Activated naive CD8-positive, alpha-beta T cell (primary cell): ENCODE results near the gene PANK1.

Experiments
- H3K27ac Mint-ChIP-seq: one replicate; pipeline ENCODE4 v1.8.0; 2021; ENCODE audit warnings: mixed read lengths
- H3K27me3 Mint-ChIP-seq: one replicate; pipeline ENCODE4 v1.8.0; 2021; ENCODE audit warnings: mixed read lengths
- H3K36me3 Mint-ChIP-seq: one replicate; pipeline ENCODE4 v1.8.0; 2021; ENCODE audit warnings: mixed read lengths
- H3K4me1 Mint-ChIP-seq: one replicate; pipeline ENCODE4 v1.8.0; 2021; ENCODE audit warnings: low read depth, mixed read lengths
- H3K4me3 Mint-ChIP-seq: one replicate; pipeline ENCODE4 v1.8.0; 2021; ENCODE audit warnings: mild to moderate bottlenecking, mixed read lengths
- H3K9me3 Mint-ChIP-seq: one replicate; pipeline ENCODE4 v1.8.0; 2021; ENCODE audit warnings: low read depth, mixed read lengths

The PANK1 gene

DNA sequence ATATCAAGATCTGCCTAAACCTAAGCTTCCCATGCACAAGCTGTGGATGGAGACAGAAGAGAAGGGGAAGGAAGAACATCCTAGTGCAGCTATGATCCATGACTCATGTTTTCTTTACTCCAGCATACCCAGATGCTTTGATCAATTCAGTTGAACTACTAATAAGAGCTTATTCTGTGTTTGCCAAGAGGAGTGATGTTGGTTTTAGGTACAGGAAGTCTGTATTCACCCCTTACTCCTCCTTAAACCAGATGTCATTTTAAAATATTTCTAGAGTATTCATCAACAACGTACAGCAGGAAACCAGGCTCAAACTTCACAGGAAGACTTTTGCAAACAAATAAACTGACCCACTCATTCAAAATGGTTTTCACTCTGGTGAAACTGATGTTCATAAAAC is 29.2 kb downstream of the PANK1 start:
- H3K27me3 Mint-ChIP-seq, result no peaks in the 10 kb centered on the region
- peaks cover 16% of the 10 kb centered on the region for H3K4me1 Mint-ChIP-seq
- H3K27ac Mint-ChIP-seq, result no peak overlapping the region
- peaks cover 4% of the 10 kb centered on the region for H3K9me3 Mint-ChIP-seq
- peaks cover 3% of the 10 kb centered on the region for H3K36me3 Mint-ChIP-seq
- no peak overlapping the region for H3K4me3 Mint-ChIP-seq

DNA sequence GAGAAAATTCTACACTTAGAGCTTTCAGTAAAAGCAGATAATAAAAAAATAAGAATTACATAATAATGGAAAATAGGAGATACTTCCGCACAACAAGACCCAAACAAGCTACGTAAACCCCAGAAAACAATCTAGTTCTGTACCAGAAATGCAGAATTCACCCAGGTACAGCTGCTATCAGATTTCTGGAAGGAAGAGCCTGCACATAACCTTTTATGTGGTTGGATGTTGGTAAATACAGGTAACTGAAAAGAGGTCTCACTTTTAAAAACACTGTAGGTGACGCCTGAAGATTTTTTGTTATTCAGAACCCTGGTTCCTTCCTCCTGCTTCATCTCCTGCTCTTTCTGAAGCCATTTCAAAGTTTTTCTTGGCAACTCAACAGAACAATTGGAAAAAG is 29.9 kb downstream of the PANK1 start:
- Mint-ChIP-seq H3K27ac (no peak overlapping the region), H3K9me3 (peaks cover 4% of the 10 kb centered on the region), H3K27me3 (no peaks in the 10 kb centered on the region), H3K4me1 (peaks cover 16% of the 10 kb centered on the region), H3K4me3 (no peak overlapping the region), H3K36me3 (peaks cover 3% of the 10 kb centered on the region)

DNA sequence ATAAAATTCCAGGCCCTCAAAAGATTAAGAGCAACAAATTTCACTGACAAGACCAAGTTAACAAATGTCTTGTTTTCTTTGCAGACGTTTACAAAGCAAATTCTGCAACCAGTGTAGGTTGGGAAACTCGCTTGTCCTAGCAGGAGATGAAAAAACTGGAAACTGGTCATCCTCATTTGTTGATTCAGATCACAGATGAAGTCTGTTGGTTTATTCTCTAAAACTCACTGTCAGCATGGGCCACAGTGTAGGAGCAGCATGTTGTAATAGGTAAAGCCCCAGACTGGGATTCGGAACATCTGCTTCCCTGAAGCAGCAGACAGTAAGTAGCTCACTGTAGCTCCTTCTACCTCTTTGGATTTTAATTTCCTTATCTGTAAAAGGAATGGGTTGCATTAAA is 31.5 kb downstream of the PANK1 start:
- H3K27me3 Mint-ChIP-seq, result no peaks in the 10 kb centered on the region
- no peaks in the 10 kb centered on the region for H3K9me3 Mint-ChIP-seq
- H3K4me1 Mint-ChIP-seq, result peaks cover 16% of the 10 kb centered on the region
- peaks cover 5% of the 10 kb centered on the region for H3K36me3 Mint-ChIP-seq
- H3K27ac Mint-ChIP-seq, result no peak overlapping the region
- H3K4me3 Mint-ChIP-seq, result no peak overlapping the region

DNA sequence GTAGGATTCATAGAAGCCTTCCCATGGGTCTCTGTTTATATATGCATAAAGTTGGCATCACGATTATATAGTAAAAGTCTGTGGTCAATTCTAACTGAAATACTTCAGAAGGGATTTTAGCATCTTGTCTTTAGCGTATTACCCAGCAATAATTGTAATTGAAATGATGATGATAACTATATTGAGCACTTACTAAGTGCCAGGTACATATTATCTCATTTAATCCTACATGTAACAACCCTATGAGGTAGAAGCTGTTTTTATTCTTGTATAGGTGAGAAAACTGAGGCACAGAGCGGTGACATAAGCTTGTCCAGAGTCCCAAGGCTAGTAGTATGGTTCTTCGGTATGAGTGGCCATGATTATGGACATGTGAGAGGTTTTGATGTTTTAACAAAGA is 33.8 kb downstream of the PANK1 start:
- H3K4me3 Mint-ChIP-seq, result no peak overlapping the region
- H3K36me3 Mint-ChIP-seq, result peaks cover 5% of the 10 kb centered on the region
- H3K4me1 Mint-ChIP-seq, result peaks cover 16% of the 10 kb centered on the region
- H3K27me3 Mint-ChIP-seq, result no peaks in the 10 kb centered on the region
- H3K9me3 Mint-ChIP-seq, result no peaks in the 10 kb centered on the region
- H3K27ac Mint-ChIP-seq, result no peak overlapping the region

DNA sequence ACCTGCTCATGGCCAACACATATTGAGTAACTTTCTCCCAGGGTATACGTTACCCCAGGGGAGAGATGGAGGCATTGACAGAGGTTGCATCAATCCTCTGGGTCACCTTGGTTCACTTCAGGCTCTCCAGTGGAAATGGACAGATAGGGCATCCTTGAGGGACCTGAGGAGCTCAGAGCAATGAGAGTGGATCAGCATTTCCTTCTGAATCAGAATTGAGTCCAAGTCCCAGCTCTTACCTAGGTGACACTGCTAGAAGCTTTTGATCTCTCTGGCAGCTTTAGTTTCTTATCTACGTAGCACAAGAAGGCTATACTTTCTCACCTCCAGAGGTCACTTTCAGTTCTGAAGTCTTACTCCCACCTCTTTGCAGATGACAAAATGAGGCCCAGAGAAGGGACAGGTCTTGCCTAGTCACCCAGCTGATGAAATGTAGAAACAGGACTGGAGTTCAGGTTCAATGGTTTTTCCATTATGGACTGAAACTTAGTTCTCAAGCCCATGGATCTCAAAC is 35.2 kb downstream of the PANK1 start:
- Mint-ChIP-seq H3K4me1 (peaks cover 3% of the 10 kb centered on the region), H3K27me3 (no peaks in the 10 kb centered on the region), H3K9me3 (no peaks in the 10 kb centered on the region), H3K27ac (peak overlapping the region; percentile 2), H3K36me3 (peaks cover 5% of the 10 kb centered on the region), H3K4me3 (no peak overlapping the region)

DNA sequence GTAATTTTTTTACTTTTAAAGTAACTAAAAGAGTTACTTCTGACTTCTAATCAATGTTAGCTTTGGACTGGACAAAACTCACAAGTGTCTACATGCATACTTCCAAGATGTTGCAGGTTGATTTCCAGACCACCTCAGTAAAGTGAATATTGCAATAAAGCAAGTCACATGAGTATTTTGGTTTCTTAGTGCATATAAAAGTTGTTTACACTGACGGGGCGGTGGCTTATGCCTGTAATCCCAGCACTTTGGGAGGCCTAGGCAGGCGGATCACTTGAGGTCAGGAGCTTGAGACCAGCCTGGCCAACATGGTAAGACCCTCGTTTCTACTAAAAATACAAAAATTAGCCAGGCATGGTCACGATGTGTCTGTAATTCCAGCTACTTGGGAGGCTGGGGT is 40.8 kb downstream of the PANK1 start:
- no peaks in the 10 kb centered on the region for H3K27me3 Mint-ChIP-seq
- no peak overlapping the region for H3K27ac Mint-ChIP-seq
- no peaks in the 10 kb centered on the region for H3K4me1 Mint-ChIP-seq
- no peaks in the 10 kb centered on the region for H3K9me3 Mint-ChIP-seq
- H3K36me3 Mint-ChIP-seq, result no peaks in the 10 kb centered on the region
- H3K4me3 Mint-ChIP-seq, result no peak overlapping the region

DNA sequence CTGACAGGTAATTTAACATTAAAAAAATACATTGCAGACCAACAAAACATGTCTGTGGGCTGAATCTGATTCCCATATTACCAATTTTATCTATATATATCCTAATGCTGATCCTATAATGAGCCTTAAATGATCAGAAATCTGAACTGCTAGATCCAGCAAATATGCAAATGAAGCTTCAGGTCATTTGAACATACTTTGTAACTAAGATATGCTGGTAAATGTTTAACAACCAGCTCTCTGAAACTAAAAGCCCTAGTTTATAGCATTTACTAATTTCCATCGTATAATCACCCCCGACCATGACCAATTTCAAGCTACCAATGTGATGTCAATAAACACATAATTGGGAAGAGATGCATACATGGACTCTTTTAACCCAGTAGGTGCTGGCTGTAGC is 42.1 kb downstream of the PANK1 start:
- no peaks in the 10 kb centered on the region for H3K4me1 Mint-ChIP-seq
- H3K9me3 Mint-ChIP-seq, result no peaks in the 10 kb centered on the region
- no peak overlapping the region for H3K27ac Mint-ChIP-seq
- no peak overlapping the region for H3K4me3 Mint-ChIP-seq
- no peaks in the 10 kb centered on the region for H3K36me3 Mint-ChIP-seq
- H3K27me3 Mint-ChIP-seq, result no peaks in the 10 kb centered on the region

DNA sequence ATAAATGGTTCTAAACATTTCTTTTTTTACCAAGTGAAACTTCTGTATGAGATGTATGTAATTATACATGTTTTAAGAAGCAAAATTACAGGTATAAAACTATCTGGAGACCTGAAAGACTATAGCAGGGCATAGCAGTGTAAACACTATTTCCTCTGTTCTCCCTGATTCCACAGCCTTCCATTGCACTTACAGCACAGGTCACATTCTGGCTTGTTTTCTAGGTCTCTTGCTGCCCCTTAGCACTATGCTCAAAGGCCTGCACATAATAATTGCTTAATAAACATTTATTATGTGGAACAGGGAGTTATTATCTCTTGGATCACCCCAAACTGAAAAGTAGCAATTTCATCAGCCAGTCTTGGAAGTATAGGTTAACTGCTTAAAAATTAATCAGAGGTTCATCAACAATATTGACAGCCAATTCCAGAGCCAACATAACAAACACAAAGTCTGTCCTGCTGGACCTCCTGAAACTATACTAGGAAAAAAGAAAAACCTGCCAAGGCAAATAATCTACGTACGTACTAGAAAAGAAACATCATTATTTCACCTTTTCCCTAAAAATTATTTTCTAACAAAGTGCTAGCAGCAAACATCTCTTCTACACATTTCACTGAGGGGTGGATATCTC is 43.2 kb downstream of the PANK1 start:
- H3K4me1 Mint-ChIP-seq, result no peaks in the 10 kb centered on the region
- H3K36me3 Mint-ChIP-seq, result no peaks in the 10 kb centered on the region
- H3K27ac Mint-ChIP-seq, result no peak overlapping the region
- H3K27me3 Mint-ChIP-seq, result no peaks in the 10 kb centered on the region
- no peaks in the 10 kb centered on the region for H3K9me3 Mint-ChIP-seq
- H3K4me3 Mint-ChIP-seq, result no peak overlapping the region

DNA sequence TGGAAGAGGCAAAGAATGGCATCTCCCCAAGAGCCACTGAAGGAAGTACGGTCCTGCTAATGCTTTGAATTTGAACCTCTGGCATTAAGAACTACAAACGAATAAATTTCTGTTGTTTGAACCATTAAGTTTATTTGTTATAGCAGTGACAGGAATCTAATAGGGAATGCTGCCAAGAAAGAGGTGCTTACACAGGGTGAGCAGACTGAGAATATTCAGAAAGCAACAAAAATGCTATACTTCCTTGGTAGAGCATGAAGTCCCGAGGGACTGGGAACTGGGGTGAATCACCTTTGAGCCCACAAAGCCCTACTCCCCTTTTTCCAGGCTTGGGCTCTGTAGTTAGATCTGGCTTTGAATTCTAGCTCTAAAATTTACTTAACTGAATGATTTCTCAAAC is 45.0 kb downstream of the PANK1 start:
- Mint-ChIP-seq H3K9me3 (no peaks in the 10 kb centered on the region), H3K36me3 (no peaks in the 10 kb centered on the region), H3K4me3 (no peak overlapping the region), H3K27me3 (no peaks in the 10 kb centered on the region), H3K4me1 (no peaks in the 10 kb centered on the region), H3K27ac (no peak overlapping the region)

DNA sequence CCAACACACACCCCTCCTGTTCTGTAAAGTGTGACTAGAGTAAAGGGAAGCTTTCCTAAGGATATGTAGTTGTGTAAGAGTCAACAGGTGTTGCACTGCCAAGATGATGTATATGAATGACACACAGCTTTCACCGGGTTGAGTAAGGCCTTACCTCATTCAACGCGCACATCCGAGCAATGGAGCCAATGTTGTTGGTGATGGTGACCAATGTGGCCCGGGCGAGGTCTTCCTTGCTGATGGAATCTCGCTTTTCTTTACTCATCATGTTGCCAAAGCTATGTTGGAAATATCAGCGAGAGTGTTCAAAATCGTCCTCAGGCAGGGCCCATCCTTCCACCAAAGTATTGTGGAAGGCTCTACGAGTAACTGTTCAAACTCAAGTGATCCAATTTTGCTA is 52.0 kb downstream of the PANK1 start:
- H3K4me3 Mint-ChIP-seq, result no peak overlapping the region
- H3K36me3 Mint-ChIP-seq, result no peaks in the 10 kb centered on the region
- H3K9me3 Mint-ChIP-seq, result no peaks in the 10 kb centered on the region
- H3K27ac Mint-ChIP-seq, result no peak overlapping the region
- H3K4me1 Mint-ChIP-seq, result no peaks in the 10 kb centered on the region
- H3K27me3 Mint-ChIP-seq, result no peaks in the 10 kb centered on the region

DNA sequence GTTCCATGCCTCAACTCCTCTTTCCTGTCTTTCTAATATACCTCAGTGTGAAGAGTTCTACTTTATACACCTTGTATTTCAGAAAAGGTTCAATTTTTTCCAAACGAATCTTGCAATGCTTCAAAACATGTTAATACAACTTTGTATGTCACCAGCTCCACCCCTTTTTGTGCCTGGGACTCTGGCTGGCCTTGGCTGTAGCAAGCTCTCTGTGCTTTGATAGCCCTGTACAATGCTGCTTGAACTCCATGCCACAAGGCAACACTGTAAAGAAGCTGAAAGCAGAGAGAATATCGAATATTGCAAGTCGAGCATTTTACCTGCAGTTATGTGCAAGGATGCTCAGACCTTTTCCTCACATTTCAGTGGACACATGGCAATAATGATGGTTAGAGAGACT is 52.5 kb downstream of the PANK1 start:
- Mint-ChIP-seq H3K27ac (no peak overlapping the region), H3K4me3 (no peak overlapping the region), H3K36me3 (peaks cover 2% of the 10 kb centered on the region), H3K4me1 (no peaks in the 10 kb centered on the region), H3K9me3 (no peaks in the 10 kb centered on the region), H3K27me3 (no peaks in the 10 kb centered on the region)

DNA sequence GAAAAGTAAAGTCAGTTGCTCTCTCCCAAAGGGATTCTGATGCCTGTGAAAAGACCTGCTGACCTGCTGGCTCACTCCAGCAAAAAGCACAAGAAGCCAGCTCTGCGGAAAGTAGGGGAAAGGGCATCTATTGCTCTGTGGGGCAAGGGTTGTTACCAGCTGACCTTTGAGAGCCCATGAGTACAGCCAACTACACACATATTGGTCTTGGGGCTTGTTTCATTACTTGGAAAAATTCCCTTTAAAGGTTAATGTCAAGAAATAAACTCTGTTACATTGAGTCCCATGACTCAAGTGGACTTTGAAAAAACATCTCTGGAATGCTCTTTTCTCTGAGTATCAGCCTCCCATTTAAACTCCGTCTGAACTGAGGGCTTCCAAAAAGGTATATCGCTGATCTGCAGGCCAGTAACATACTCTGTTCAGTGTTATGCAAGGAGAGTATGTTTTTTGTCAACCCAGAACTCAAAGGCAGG is 53.2 kb downstream of the PANK1 start:
- Mint-ChIP-seq H3K27ac (no peak overlapping the region), H3K4me3 (no peak overlapping the region), H3K27me3 (no peaks in the 10 kb centered on the region), H3K36me3 (peaks cover 2% of the 10 kb centered on the region), H3K9me3 (no peaks in the 10 kb centered on the region), H3K4me1 (no peaks in the 10 kb centered on the region)

DNA sequence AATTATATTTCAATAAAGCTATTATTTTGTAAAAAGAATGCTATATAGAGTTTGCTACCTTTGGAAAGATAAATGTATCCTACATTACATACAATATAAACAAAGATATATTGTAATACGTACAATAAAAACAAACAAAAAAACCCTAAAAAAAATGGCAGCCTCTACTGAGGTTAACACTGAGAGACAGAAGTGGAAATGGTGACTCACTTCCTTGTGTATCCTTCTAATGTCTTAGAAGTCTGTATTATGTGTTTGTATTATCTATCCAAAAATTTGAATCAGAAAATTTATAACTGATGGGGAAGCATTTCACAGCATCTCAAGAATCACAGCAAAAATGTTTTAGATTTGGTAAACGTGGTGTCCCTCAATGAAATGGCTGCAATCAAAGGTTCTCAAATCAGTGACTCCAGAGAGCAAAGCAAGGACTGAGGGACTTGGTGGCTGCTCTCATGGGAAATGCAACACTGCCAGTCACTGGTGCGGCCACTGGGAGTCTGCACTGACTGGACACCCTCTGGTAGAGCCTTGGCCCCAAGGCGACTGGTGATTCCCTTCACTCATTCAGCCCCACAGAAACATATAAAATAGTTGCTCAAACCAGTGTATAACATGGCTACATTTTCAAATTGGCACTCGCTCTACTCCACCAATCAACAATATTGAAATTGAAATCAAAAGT is 53.8 kb downstream of the PANK1 start:
- H3K36me3 Mint-ChIP-seq, result peaks cover 2% of the 10 kb centered on the region
- no peaks in the 10 kb centered on the region for H3K4me1 Mint-ChIP-seq
- no peaks in the 10 kb centered on the region for H3K9me3 Mint-ChIP-seq
- no peak overlapping the region for H3K4me3 Mint-ChIP-seq
- no peaks in the 10 kb centered on the region for H3K27me3 Mint-ChIP-seq
- no peak overlapping the region for H3K27ac Mint-ChIP-seq

DNA sequence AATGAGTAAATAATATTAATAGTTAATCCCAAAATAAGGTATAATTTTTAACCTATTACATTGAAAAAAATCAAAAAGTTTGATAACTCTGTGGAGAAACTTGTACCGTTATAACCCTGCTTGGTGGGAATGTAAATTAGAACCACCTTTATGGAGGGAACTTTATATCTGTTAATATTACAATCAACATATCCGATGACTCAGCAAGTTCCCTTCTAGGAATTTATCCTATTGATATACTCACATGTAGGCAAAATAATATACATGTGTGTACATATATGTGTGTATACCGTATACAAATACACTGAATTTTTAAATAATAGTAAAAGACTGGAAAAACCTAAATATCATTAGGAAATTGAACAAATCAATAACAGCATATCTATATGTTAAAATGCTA is 54.7 kb downstream of the PANK1 start:
- H3K27me3 Mint-ChIP-seq, result no peaks in the 10 kb centered on the region
- no peaks in the 10 kb centered on the region for H3K4me1 Mint-ChIP-seq
- H3K4me3 Mint-ChIP-seq, result no peak overlapping the region
- peaks cover 2% of the 10 kb centered on the region for H3K36me3 Mint-ChIP-seq
- no peaks in the 10 kb centered on the region for H3K9me3 Mint-ChIP-seq
- H3K27ac Mint-ChIP-seq, result no peak overlapping the region

DNA sequence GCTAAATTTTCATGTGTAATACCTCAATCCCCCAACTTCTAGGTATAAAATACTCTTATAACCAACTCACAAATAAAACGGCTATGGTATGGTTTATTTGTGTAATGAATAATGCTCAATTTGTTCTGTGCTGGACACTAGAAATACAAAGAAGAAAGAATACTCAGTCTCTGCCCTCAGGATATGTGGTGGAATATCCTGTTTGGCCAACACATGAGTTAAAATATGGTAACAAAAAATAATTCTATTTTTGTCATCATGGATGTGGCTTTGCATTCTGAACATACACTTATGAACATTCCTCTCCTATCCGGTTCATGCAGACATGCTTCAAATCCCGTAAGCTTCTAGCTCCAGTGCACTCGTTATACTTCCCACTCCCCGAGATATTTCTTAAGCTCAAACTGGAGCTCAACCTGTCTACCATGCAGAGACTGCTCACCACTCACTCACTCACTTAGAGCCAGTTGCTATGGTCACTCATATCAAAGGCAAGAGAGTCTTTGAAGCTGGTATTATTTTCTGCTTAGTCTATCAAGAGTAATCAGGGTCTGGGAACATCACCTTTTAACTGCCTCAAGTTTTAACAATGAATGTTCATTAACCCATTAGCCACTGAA is 55.8 kb downstream of the PANK1 start:
- no peak overlapping the region for H3K4me3 Mint-ChIP-seq
- H3K4me1 Mint-ChIP-seq, result no peaks in the 10 kb centered on the region
- H3K9me3 Mint-ChIP-seq, result no peaks in the 10 kb centered on the region
- no peak overlapping the region for H3K27ac Mint-ChIP-seq
- no peaks in the 10 kb centered on the region for H3K27me3 Mint-ChIP-seq
- H3K36me3 Mint-ChIP-seq, result peaks cover 2% of the 10 kb centered on the region
